ENCODE results near the gene SHBG.

DNA sequence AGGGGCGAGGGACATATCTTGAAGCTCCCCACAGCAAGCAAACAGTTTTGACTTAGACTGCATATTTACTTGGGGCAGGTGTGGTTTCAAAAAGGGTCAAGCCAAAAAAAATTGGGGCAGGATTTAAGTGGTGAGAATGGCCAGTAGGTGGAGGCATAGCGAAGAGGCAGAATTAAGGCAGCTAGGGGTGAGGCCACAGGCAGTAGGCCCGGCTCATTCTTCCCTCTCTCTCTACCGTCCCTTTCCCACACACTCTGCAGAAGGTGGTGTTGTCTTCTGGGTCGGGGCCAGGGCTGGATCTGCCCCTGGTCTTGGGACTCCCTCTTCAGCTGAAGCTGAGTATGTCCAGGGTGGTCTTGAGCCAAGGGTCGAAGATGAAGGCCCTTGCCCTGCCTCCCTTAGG lies 2.6 kb downstream of the SHBG start:
- peak in 4 of 5 experiments; percentile 8 to 41 (median 31) for TF ChIP-seq CTCF (IDR thresholded peaks at IDR 0.05)
- TF ChIP-seq POLR2A (IDR thresholded peaks at IDR 0.05): no peak
- TF ChIP-seq EP300 (IDR thresholded peaks at IDR 0.05): no peak

Measured in tibial nerve (tissue), 4 donors.